D341Med (cell line): ENCODE data around the gene SLC44A4.
"Not testable (repeated sequence)": the region's sequence is repeated elsewhere in the genome, so short reads cannot be mapped to it uniquely, and the experiment has no call there.

Source experiments
- DNase-seq: peaks from one replicate; pipeline ENCODE4 v3.0.0; 2012; ENCODE audit warnings: low spot score

The SLC44A4 gene

DNA sequence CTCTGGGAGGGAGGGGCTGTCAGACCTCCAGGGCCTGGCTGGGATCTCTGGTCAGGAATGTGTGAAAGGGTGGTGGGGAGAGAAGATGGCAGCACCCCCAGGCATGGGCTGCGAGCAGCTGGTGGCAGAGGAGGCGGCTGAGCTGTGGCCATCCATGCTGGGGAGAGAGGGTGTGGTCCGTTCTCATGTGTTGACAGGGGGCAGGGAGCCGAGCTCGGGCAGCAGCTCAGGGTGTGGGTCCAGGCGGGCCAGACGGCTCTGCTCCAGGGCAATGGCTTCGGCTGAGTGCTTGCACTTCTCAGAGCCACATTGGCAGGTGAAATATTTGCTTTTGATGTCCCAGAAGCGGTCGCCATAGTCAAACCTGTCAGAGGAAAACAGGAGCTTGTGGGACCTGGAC is 1.1 kb upstream of the SLC44A4 start:
- peak; percentile 15 for DNase-seq

DNA sequence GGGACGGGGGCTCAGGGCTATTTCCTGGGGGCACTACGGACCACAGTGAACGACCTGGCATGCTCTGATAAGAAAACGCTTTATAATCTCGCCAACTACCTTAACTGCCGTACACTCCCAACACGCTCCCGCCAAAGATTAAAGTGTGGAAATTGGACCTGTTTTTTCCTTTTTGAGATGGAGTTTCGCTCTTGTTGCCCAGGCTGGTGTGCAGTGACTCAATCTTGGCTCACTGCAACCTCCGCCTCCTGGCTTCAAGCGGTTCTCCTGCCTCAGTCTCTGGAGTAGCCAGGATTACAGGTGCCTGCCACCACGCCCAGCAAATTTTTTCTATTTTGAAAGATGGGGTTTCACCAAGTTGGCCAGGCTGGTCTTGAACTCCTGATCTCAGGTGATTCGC is 346 bp upstream of the SLC44A4 start:
- no peak for DNase-seq

DNA sequence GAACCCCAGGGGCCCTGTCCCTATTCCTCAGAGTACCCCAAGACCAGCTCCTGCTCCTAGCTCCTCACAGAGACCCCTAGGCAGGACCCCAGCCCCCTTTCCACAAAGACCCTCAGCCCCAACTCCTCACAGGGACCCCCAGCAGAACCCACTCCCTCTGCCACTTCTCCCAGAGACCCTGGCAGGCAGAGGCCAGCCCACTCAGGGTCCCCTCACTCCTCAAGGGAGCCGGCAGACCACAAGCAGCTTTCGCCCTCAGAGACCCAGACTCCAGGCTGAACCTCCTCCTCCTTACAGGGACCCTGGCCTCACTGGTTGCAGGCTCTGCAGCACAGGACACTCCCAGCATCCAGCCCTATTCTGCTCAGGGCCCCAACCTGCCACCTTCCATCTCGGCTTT is 575 bp downstream of the SLC44A4 start:
- DNase-seq, result peak; percentile 24

DNA sequence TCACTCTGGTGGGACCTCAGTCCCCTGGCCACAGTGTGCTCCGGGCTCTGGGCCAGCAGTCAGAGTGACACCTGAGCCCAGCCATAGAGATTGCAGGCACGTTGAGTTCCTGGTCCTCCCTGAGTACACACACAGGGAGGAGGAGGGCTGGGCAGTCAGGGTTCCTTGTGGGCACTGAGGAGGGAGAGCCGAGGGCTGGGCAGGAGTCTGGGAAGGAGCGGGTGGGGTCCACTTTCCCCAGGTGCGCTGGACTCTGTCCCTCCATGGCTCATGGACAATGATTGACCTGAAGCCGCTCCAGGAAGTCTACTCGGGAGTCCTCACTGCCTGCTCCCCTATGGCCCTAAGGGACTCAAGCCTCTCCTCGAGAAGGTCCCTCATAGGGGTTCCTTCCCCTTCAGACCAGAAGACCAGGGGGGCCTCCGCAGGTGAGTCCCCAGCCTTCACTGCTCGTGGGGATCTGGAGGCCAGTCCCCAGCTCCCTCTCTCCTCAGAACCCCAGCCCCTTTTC is 1.1 kb downstream of the SLC44A4 start:
- peak; percentile 27 for DNase-seq

DNA sequence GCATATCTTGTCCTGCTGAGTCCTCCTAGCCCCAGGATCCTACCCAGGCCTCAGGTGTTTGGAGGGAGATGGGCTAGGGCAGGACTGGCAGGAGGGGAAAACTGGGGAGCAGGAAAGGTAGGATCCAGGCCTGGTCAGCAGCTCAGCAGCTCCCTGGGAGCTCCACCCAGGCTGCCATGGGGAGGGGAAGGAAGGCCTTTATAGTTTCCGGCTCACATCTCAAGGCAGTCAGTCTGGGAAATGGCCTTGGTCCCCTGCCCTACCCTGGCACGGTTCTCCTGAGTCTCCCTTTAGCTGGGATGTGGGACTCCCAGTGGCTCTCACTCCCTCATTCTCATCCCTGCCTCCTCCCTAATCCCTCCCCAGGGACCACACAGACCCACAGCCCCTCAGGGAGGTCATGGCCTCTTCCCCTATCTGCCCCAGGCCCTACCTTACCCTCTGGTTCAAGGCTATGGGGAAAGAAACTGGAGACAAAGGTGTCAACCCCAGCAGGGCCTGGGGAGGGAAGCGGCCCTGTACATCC is 1.6 kb downstream of the SLC44A4 start:
- no peak for DNase-seq

DNA sequence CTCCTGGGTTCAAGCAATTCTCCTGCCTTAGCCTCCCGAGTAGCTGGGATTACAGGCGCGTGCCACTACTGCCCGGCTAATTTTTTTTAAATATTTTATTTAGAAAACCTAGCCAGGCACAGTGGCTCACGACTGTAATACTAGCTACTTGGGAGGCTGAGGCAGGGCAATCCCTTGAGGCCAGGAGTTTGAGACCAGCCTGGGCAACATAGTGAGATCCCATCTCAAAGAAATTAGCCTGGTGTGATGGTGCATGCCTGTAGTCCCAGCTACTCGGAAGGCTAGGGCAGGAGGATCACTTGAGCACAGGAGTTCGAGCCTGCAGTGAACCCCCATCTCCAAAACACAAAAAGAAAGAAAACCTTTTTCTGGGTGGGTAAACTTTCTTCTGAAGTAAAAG is 2.4 kb downstream of the SLC44A4 start:
- no peak for DNase-seq

DNA sequence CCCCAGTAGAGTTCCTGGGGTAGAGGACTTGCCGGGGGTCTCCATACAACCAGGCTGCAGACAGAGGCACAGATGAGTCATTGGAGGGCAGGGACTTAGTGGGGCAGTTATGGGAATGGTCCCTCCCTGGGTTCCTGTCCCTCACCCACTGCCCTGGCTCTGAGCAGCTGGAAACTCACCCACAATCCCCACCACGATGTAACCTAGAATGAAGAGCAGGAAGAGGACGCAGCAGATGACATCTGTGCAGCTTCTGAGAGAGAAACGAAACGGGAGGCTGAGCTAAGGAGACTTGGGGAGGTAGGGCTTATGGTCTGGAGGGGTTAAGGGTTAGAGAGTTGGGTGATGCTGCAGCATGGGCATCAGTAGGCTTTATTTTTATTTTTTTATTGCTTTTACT is 2.9 kb downstream of the SLC44A4 start:
- no peak for DNase-seq

DNA sequence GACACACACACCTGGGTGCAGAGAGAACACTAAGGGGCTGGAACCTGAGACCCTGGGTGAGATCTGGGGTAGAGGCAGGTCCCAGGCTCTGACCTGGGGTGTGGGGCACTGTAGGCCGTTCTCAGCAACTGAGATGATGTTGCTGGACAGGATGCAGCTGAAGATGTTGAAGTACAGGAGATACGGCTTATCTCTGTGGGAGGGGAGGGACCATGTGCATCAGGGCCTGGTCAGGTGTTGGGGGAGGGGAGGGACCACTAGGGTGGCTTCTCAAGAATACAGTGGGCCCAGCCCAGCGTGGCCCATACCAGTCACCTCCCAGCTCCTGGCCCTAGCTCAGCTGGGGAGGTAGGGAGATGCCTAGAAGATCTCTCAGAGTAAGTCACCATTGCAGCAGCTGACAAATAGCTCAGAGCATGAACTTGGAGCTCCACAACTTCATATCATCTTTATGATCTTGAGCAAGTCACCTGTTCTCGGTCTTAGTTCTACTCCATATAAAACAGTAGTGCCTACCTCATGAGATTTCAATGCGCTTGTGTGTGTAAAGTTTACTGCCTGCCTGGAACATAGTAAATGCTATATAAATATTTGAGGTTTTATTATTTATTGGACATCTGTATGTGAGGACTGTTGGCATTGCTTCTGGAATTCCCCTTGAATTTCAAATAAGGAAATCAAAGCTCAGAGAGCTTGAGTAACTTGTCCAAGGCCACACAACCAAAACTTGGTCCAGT is 3.8 kb downstream of the SLC44A4 start:
- DNase-seq, result no peak

DNA sequence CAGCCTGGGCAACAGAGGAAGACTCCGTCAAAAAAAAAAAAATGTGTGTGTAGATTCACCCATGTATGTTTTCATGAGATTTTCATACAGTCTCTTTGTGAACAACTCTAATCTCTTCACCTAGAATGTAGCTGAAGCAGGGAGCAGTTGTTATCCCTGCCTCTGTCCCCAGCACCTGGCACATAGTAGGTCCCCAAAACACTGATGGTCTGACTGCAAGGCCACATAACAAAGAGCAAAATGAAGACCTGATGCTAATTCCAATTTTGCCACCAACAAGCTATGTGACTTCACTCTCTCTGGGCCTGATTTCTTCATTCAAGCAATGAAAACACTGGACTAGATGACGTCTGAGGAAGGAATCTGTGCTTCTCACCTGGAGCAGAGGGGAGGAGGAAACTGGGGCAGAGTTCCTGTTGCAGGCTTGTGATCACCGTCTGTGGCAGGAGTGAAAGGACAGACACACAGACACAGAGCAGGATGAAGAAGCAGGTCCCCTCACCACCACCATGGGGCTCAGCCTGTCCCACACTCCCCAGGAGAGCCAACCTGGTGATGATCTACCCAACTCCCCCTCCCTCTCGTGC is 4.6 kb downstream of the SLC44A4 start:
- DNase-seq, result no peak

DNA sequence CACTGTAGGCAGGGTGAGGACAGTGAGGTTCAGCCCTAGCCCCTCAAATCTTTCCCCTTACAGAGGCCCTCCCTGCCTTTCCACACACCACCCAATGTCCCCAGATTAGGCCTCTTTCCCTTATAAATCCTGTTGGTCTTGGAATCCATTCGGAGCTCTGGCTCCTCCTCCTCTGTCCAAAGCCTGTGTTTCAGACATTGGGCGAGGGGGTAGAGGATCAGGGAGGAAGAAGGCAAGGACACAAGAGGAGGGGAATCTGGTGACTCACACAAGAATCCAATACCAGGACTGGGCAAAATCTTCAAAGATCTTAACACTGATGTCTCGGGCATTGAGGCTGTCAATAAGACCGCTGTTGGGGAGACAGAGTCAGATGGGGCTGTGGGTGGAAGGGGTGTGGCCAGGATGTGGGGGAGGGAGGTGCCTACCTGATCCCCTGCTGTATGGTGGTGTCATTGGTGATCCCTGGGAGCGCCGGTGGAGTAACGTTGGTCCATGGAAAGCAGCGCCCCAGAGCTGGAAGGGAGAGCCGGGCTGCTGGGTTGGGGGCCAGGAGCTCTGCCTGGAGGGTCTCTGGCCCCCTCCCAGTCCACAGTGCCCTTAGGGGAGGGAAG is 7.6 kb downstream of the SLC44A4 start:
- DNase-seq, result peak; percentile 25

DNA sequence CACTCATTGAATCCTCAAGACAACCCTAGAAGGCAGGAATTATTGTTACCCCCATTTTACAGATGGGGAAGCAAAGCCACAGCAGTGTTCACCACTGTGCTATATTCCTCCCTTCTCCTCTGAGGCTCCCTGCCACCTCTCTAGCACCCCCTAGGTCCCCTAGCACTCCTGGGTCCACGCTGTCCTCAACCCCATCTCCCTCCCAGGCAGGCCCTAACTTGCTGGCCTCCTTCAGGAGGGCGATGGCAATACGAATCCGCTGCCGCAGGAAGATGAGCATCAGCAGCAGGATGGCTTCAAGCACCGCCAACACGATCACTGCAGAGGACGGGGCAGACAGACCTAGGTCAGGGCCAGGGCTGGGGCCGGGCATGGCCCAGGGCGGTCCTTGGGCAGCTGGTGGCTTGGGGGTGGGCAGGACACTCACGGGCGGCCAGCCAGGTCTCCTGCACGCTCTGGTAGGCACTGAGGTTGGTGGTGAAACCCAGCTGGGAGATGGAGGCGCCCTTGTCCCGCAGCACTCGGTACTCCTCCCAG is 8.3 kb downstream of the SLC44A4 start:
- DNase-seq, result peak; percentile 33

DNA sequence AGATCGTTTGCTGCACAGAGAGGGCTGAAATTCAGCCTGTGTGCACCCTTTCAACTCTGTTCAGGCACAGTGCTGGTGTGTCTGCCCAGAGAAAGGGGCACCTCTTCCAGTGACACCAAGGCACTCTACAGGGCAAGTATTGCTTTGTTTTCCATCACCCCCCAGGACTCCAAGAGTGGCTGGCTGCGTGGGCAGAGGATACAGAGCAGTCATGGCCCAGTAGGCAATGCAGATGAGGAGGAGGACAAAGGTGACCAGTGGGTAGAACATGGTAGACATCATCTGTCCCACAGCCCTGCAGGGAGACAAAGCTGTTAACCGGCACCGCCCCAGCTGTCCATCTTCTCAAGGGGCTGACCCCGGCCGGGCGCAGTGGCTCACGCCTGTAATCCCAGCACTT is 9.5 kb downstream of the SLC44A4 start:
- DNase-seq, result peak; percentile 8

DNA sequence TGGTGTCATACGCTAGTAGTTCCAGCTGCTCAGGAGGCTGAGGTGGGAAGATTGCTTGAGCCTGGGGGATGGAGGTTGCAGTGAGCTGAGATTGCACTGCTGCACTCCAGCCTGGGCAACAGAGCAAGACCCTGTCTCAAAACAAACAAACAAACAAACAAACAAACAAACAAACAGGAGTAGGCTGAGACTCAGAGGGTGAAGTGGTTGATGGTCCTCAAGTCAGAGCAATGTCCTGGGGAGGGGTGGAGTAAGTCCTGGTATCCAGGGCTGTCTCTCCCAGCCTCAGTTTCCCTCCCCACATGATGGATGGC is 10.2 kb downstream of the SLC44A4 start:
- not testable (repeated sequence) for DNase-seq

DNA sequence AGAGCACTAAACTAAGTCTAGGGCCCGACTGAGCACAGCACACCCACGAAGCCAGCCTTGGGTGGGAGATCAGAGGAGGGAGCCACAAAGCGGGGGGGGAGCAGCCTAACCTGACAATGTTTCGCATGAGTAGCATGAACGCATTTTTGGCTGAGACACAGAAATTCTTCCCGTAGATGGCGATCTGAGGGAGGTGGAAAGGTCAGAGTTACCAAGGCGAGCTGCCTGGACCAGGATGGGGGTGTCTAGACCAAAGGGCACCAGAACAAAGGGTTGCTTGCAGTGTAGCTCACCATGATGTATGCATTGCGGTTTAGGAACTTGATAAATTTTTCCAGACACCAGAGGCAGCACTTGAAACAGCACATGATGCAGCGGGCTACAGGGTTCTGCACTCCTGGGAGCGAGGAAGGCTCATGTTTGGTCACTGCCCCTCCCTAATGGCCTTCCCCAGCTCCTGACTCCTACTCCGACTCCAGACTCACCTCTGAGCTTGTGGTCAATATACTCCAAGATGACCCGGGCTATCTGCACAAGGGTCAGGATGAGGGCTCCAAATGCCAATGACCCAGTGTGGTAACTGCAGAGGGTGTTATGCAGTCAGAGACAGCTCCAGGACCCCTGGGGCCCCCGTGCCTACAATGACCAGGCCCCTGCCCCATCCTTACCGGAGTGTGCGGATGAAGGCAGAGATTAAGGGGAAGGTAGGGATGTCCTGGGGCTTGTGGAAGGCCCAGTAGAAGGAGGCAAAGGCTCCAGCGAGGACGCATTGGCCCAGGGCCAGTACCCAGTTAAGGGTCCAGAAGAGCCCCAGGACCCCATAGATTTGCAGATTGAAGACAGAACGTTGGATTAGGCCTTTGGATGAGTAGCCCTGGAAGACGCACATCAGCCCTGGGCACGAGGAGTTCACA is 13.3 kb downstream of the SLC44A4 start:
- DNase-seq, result peak; percentile 5

DNA sequence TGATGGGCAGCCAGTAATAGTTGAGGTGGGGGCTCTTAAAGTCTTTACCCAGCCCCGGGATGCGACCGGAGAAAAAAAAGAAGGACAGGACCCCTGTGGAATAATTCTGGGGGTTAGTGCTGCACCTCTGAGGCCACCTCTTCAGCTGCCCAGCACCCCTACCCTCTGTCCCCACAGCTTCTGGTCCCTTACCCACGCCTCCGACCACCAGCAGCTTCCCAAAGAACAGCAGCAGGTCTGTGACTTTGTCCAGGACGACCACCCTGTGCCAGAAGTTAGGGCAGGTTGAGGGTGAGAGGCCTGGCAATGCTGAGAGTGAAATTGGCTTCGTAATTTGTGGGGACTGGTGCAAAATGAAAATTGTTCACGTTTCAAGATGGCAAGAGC is 14.0 kb downstream of the SLC44A4 start:
- DNase-seq, result no peak

DNA sequence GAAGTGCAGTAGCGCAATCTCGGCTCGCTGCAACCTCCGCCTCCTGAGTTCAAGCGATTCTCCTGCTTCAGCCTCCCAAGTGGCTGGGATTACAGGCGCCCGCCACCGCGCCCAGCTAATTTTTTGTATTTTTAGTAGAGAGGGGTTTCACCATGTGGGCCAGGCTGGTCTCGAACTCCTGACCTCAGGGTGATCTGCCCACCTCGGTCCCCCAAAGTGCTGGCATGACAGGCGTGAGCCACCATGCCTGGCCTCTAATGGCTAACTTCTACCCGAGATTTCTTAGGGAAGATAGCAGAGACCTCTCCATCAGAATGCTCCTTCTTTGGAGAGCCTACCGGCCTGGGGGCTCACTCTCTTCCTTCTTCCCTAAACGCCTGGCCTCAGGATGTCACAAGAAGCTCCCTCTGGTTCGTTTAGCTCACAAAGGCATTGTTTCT is 14.7 kb downstream of the SLC44A4 start:
- DNase-seq, result not testable (repeated sequence)

DNA sequence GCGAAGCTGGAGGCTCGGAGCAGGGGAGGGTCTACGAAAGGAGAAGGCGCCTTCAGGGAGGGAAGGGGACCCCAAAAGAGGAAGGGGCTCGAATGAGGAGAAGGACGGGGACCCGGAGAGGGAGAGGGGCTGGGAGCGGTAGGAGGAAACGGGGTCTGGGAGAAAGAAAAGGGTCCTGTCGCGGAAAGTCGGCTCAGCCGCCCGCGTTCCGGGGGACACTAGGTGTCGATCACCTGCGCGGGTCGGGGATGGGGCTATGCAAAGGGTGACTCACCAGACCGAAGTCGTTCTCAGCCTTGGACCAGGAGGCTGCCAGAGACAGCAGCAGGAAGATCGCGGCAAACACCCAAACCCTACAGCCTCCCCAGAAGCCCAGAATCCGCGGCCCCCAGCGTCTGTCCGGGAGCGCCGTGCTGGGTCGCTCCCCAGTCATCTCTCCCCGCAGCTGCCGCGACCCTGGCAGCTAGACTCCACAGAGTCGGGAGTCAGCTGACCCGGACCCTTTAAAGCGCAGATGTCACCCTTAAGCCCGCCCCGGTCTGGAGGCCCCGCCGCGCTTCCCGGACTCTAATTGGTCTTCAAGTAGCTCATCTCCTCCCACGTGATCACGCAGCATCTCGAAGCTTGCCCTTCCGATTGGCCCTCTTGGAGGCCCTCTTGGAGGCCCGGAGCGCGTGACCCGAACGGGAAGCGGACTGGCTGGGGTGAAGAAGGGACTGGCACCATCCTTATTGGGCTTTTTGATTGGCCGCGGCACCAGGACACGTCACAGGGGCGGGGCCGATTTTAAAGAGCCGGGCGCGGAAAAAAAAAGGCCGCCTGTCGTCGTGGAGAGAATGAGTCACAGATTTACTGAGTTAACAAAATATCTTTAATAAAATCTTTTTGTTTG is 16.2 kb downstream of the SLC44A4 start, which contains the start of gene NEU1:
Gene NEU1 (minus strand): TSS at position 478 of the 892 bp plus-strand sequence. CDS start 45 bp downstream, at position 433.
- peak; percentile 97 for DNase-seq

DNA sequence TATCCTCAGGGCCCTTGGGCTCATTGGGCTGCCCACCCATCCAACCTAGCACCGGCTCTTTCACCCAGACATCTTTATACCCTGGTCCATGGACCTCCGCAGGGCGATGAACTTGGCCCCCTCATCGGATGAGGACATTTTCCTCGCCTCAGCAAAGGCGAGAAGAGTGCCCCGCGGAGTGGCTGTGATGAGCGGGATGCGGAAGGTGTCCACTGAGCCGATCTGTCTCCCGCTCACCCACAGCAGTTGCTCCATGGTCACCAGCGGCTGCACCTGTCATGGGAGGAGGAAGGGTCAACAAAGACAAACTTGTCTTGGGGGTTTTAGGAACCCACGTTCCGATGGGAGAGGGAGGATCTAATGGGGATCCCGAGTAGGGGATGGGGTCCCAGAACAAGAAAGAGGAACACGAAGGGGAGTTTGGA is 16.9 kb downstream of the SLC44A4 start:
- DNase-seq, result peak; percentile 21

DNA sequence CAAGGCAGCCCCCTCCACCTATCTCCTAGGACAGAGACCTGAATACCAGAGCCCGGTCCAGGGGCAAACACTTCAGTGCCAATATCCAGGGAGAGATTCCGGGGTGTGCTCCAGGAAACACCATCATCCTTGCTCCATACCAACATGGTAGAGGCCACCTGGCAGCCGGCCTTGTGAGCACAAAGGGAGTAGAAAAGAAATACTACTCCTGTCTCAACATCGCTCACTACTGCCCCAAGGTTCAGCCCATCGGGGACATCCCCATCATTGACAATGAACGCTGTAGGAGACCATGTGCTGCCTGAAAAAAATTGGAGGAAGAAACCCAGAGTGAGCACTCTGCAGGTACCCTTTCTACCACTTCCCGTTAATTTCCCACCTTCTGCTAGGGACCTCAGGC is 17.6 kb downstream of the SLC44A4 start:
- DNase-seq, result no peak

DNA sequence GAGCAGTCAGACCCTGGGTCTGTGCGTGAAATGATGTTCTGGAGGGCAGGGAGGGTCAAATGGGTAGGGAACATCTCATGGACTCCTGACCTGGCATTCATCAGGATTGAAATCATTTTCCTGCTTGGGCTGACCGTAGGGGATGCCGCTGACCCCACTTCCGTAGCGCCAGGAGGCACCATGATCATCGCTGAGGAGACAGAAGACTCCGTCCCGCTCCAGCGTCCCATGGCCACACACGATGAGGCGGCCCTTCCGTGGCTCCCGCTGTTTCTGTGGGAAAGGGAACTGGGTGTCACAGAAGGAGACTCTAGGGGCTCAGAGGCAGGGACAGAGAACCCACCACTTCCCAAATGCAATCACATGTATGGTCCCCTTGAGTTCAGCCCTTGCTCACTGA is 18.4 kb downstream of the SLC44A4 start:
- DNase-seq, result no peak

DNA sequence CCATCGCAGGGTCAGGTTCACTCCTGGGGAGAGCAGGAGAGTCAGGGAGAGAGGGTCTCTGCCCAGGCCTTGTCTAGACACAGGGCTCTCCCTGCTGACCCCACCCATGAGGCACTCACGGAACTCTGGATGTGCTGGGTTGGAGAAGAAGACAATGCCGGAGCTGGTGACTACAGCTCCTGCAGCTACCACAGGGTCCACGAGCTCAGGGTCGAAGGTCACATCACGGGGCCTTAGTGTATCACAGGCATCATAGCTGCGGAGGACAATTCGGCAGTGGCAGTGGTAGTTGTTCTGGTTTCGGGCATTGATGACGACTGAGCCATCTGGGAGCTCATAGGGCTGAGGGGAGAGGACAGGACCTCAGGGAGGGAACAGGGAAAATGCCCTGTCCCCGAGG is 18.9 kb downstream of the SLC44A4 start:
- DNase-seq, result no peak
